Right lobe of liver (tissue), 4 donors: Measurements from ENCODE around the gene RERE.

Source experiments
- POLR2A ChIP-seq: fragments of 450-650 bp; IDR thresholded peaks from one replicate; pipeline ENCODE4 v1.6.1; 2017; ENCODE audit warnings: antibody characterized with exemption, mild to moderate bottlenecking
- TF ChIP-seq, protein P1 (sequence below), 4 donors: fragments of 200-600 bp in 3 of 4; fragments of 450-650 bp in 1 of 4; IDR thresholded peaks; one replicate each; pipeline versions ENCODE4 v1.5.1 to v1.8.0; 2016 to 2022; ENCODE audit warnings: antibody characterized with exemption in 4 of 4, mild to moderate bottlenecking in 2 of 4
- donor health status: DM: no; HTN: no; CAD: no.
- donor health status: DM: no; HTN: no; CAD: no.
- donor health status: DM: no; HTN: yes; CAD: no.

DNA sequence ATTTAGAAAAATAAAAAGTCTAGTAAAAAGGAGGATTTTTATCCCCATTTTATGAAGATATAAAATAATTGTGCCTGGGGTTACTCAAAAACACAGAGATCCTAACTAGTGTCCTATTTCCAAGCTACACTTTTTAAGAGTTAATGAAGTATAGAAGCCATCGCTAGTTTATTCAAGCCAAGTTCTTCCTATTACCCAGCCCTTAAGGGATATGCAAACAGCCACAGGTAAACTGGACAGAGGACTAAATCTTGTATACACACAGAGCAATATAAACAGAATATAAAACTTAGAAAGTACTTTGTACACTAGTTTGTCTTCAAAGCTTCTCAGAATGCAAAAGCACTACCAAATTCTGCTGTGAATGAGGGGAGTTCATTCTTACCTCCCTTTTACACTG is 111.1 kb downstream of the RERE start:
- TF ChIP-seq, protein P1, sequence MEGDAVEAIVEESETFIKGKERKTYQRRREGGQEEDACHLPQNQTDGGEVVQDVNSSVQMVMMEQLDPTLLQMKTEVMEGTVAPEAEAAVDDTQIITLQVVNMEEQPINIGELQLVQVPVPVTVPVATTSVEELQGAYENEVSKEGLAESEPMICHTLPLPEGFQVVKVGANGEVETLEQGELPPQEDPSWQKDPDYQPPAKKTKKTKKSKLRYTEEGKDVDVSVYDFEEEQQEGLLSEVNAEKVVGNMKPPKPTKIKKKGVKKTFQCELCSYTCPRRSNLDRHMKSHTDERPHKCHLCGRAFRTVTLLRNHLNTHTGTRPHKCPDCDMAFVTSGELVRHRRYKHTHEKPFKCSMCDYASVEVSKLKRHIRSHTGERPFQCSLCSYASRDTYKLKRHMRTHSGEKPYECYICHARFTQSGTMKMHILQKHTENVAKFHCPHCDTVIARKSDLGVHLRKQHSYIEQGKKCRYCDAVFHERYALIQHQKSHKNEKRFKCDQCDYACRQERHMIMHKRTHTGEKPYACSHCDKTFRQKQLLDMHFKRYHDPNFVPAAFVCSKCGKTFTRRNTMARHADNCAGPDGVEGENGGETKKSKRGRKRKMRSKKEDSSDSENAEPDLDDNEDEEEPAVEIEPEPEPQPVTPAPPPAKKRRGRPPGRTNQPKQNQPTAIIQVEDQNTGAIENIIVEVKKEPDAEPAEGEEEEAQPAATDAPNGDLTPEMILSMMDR (IDR thresholded peaks at IDR 0.05), result no peak
- no peak for TF ChIP-seq POLR2A
